Right lobe of liver (tissue), 4 donors: ENCODE data around the gene DTNB.

ENCODE experiments used
- POLR2A ChIP-seq: fragments of 450-650 bp; IDR thresholded peaks from one replicate; pipeline ENCODE4 v1.6.1; 2017; ENCODE audit warnings: antibody characterized with exemption, mild to moderate bottlenecking
- TF ChIP-seq, protein P1 (sequence below), 4 donors: fragments of 200-600 bp in 3 of 4; fragments of 450-650 bp in 1 of 4; IDR thresholded peaks; one replicate each; pipeline versions ENCODE4 v1.5.1 to v1.8.0; 2016 to 2022; ENCODE audit warnings: antibody characterized with exemption in 4 of 4, mild to moderate bottlenecking in 2 of 4
- donor health status: DM: no; HTN: no; CAD: no.
- donor health status: DM: no; HTN: no; CAD: no.
- donor health status: DM: no; HTN: yes; CAD: no.

- TF ChIP-seq, protein P1, sequence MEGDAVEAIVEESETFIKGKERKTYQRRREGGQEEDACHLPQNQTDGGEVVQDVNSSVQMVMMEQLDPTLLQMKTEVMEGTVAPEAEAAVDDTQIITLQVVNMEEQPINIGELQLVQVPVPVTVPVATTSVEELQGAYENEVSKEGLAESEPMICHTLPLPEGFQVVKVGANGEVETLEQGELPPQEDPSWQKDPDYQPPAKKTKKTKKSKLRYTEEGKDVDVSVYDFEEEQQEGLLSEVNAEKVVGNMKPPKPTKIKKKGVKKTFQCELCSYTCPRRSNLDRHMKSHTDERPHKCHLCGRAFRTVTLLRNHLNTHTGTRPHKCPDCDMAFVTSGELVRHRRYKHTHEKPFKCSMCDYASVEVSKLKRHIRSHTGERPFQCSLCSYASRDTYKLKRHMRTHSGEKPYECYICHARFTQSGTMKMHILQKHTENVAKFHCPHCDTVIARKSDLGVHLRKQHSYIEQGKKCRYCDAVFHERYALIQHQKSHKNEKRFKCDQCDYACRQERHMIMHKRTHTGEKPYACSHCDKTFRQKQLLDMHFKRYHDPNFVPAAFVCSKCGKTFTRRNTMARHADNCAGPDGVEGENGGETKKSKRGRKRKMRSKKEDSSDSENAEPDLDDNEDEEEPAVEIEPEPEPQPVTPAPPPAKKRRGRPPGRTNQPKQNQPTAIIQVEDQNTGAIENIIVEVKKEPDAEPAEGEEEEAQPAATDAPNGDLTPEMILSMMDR (IDR thresholded peaks at IDR 0.05) = no peak
- TF ChIP-seq POLR2A = no peak
Measured at GRCh38 chr2:25453199-25453905, 220.0 kb downstream of the DTNB start.
